GM18508 (cell line): ENCODE measurements around the gene PACS1.

ENCODE experiments used
- ATAC-seq: cut with Tn5 transposase; IDR thresholded peaks from one replicate; pipeline ENCODE4 v1.9.1; 2021; ENCODE audit warnings: moderate number of reproducible peaks; ENCODE audit not compliant: insufficient read depth, unreplicated experiment

The PACS1 gene

GRCh38 chr11:66048547-66049323 lies 21.3 kb upstream of the PACS1 start, which contains the start of gene GAL3ST3:
GAL3ST3 (minus strand) TSS chr11:66049161; CDS start chr11:66045415, 3,746 bp downstream.
- no peak for ATAC-seq

- ATAC-seq: no peak
These were observed 19.4 kb upstream of the PACS1 start for GRCh38 chr11:66050581-66051231.

GRCh38 chr11:66051371-66051765 lies 18.7 kb upstream of the PACS1 start:
- ATAC-seq: no peak

GRCh38 chr11:66051766-66052663 lies 18.1 kb upstream of the PACS1 start, which contains the start of gene SF3B2:
SF3B2 (plus strand) TSS chr11:66052364; CDS start chr11:66052385, 21 bp downstream.
- peak; percentile 62 for ATAC-seq

- no peak for ATAC-seq
These were observed 17.4 kb upstream of the PACS1 start for GRCh38 chr11:66052664-66052982.

GRCh38 chr11:66055021-66055420 lies 15.1 kb upstream of the PACS1 start:
- ATAC-seq: no peak

- ATAC-seq: no peak
These were observed 13.6 kb upstream of the PACS1 start for GRCh38 chr11:66056501-66056900.

- ATAC-seq: no peak
These were observed 9.9 kb upstream of the PACS1 start for GRCh38 chr11:66059966-66060680.

GRCh38 chr11:66061268-66061667 lies 8.8 kb upstream of the PACS1 start:
- ATAC-seq: no peak

GRCh38 chr11:66062408-66062807 lies 7.7 kb upstream of the PACS1 start:
- ATAC-seq: no peak

- ATAC-seq: no peak
These were observed 6.2 kb upstream of the PACS1 start for GRCh38 chr11:66063900-66064299.

GRCh38 chr11:66064571-66064970 lies 5.5 kb upstream of the PACS1 start:
- ATAC-seq: no peak

GRCh38 chr11:66066751-66067150 lies 3.3 kb upstream of the PACS1 start:
- no peak for ATAC-seq

- ATAC-seq: no peak
These were observed 2.4 kb upstream of the PACS1 start for GRCh38 chr11:66067640-66068039.

GRCh38 chr11:66068154-66068821 lies 1.8 kb upstream of the PACS1 start:
- no peak for ATAC-seq

- no peak for ATAC-seq
These were observed 953 bp upstream of the PACS1 start for GRCh38 chr11:66068923-66069714.

- ATAC-seq: no peak
These were observed 720 bp downstream of the PACS1 start for GRCh38 chr11:66070604-66071380.

GRCh38 chr11:66071381-66071801 lies 1.3 kb downstream of the PACS1 start:
- ATAC-seq: no peak
